ENCODE data around the gene ITCH. TPM values are rescaled to one million over a fixed set of nuclear protein-coding genes. Genes with fewer than 3 reads are reported as not detected.
A peak's percentile ranks its signal among the peaks of the same experiment; 100 is the strongest.

The ITCH gene
- total RNA-seq, 4 donors from 2014 or later, result 37.4 to 48.4 (median 43.4) TPM

GRCh38 chr20:34549291-34549928, 186.3 kb downstream of the ITCH start:
- H3K9me3 ChIP-seq, result no peaks in the 10 kb centered on the region
- no peak for DNase-seq (ENCODE audit: low spot score in 2 of 2)
- no peak overlapping the region for H3K4me3 ChIP-seq
- no peak overlapping the region for H3K27ac ChIP-seq
- 51% methylated on average over 17 of the region's 20 CpGs for WGBS
- TF ChIP-seq POLR2AphosphoS5 (IDR thresholded peaks at IDR 0.05), result no peak
- TF ChIP-seq, protein P1, sequence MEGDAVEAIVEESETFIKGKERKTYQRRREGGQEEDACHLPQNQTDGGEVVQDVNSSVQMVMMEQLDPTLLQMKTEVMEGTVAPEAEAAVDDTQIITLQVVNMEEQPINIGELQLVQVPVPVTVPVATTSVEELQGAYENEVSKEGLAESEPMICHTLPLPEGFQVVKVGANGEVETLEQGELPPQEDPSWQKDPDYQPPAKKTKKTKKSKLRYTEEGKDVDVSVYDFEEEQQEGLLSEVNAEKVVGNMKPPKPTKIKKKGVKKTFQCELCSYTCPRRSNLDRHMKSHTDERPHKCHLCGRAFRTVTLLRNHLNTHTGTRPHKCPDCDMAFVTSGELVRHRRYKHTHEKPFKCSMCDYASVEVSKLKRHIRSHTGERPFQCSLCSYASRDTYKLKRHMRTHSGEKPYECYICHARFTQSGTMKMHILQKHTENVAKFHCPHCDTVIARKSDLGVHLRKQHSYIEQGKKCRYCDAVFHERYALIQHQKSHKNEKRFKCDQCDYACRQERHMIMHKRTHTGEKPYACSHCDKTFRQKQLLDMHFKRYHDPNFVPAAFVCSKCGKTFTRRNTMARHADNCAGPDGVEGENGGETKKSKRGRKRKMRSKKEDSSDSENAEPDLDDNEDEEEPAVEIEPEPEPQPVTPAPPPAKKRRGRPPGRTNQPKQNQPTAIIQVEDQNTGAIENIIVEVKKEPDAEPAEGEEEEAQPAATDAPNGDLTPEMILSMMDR (IDR thresholded peaks at IDR 0.05), result no peak
- no peak for TF ChIP-seq POLR2A (IDR thresholded peaks at IDR 0.05)
- no peak for TF ChIP-seq EP300 (IDR thresholded peaks at IDR 0.05)
- H3K27me3 ChIP-seq, result no peaks in the 10 kb centered on the region
- peaks cover 4% of the 10 kb centered on the region for H3K4me1 ChIP-seq
- no peaks in the 10 kb centered on the region for H3K36me3 ChIP-seq

- H3K4me3 ChIP-seq, result no peak overlapping the region
- no peak for DNase-seq (ENCODE audit: low spot score in 2 of 2)
- no peaks in the 10 kb centered on the region for H3K9me3 ChIP-seq
- peaks cover 3% of the 10 kb centered on the region for H3K4me1 ChIP-seq
- no peak for TF ChIP-seq EP300 (IDR thresholded peaks at IDR 0.05)
- TF ChIP-seq POLR2A (IDR thresholded peaks at IDR 0.05), result no peak
- TF ChIP-seq, protein P1 (IDR thresholded peaks at IDR 0.05), result no peak
- TF ChIP-seq POLR2AphosphoS5 (IDR thresholded peaks at IDR 0.05), result no peak
- H3K27me3 ChIP-seq, result no peaks in the 10 kb centered on the region
- no peak overlapping the region for H3K27ac ChIP-seq
- 90% methylated on average over 13 of the region's 13 CpGs for WGBS
- no peaks in the 10 kb centered on the region for H3K36me3 ChIP-seq
These were observed 186.8 kb downstream of the ITCH start for GRCh38 chr20:34549929-34550305.

- TF ChIP-seq POLR2A (IDR thresholded peaks at IDR 0.05) (no peak), EP300 (IDR thresholded peaks at IDR 0.05) (no peak), POLR2AphosphoS5 (IDR thresholded peaks at IDR 0.05) (no peak)
- TF ChIP-seq, protein P1 (IDR thresholded peaks at IDR 0.05), result no peak
- 94% methylated on average over 6 of the region's 6 CpGs for WGBS
- Histone ChIP-seq H3K4me1 (peaks cover 5% of the 10 kb centered on the region), H3K4me3 (no peak overlapping the region), H3K36me3 (no peaks in the 10 kb centered on the region), H3K27me3 (no peaks in the 10 kb centered on the region), H3K27ac (no peak overlapping the region), H3K9me3 (no peaks in the 10 kb centered on the region)
- DNase-seq (ENCODE audit: low spot score in 2 of 2), result no peak
These were observed 189.5 kb downstream of the ITCH start for GRCh38 chr20:34552569-34552968.

DNA sequence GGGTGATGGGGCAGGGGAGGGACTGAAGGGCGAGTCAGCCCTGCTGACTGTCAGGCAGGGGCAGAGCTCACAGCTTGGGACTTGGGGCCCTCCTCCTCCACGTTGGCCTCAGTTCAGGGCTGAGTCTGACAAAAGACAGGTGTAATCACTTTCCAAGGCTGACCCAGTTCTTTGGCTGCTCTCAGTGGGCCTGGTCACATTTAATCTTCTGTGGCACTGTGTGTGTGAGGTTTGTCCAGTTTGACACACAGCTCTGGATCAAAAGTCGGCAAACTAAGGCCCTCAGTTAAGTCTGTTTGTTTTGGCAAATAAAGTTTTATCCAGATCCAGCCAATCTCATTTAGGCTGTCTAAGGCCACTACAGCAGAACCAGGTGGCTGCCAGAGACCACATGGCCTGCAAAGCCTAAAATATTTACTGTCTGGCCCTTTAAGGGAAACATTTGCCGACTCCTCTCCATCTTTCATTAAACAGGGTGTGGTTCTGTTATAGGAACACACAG, 190.3 kb downstream of the ITCH start:
- no peak overlapping the region for H3K27ac ChIP-seq
- WGBS, result 37% methylated on average over 3 of the region's 4 CpGs
- H3K27me3 ChIP-seq, result no peaks in the 10 kb centered on the region
- H3K9me3 ChIP-seq, result no peaks in the 10 kb centered on the region
- DNase-seq (ENCODE audit: low spot score in 2 of 2), result no peak
- H3K36me3 ChIP-seq, result no peaks in the 10 kb centered on the region
- peaks cover 13% of the 10 kb centered on the region for H3K4me1 ChIP-seq
- H3K4me3 ChIP-seq, result no peak overlapping the region
- no peak for TF ChIP-seq POLR2A (IDR thresholded peaks at IDR 0.05)
- TF ChIP-seq EP300 (IDR thresholded peaks at IDR 0.05), result no peak
- TF ChIP-seq, protein P1 (IDR thresholded peaks at IDR 0.05), result no peak
- TF ChIP-seq POLR2AphosphoS5 (IDR thresholded peaks at IDR 0.05), result no peak

DNA sequence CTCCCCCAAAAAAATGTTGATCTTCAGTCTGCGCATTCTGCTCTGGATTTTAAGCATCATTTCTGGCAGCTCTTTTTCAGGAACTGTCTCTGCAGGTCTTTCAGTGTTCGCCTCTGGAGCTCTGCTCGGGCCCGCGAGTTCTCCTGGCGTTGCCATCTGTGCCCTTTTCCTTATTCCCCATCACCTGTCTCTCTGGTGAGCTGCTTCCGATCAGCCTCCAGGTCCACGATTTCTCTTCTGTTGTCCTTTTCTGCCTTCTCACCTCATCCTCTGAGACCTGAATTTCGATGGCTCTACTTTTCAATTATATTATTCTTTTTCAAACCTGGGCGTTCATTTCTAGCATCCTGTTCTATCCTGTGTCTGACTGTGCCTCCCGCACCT, 194.9 kb downstream of the ITCH start:
- TF ChIP-seq POLR2AphosphoS5 (IDR thresholded peaks at IDR 0.05), result no peak
- TF ChIP-seq, protein P1 (IDR thresholded peaks at IDR 0.05), result no peak
- no peak for TF ChIP-seq POLR2A (IDR thresholded peaks at IDR 0.05)
- no peak for TF ChIP-seq EP300 (IDR thresholded peaks at IDR 0.05)
- Histone ChIP-seq H3K4me3 (peak overlapping the region; percentile 59), H3K36me3 (no peaks in the 10 kb centered on the region), H3K27me3 (no peaks in the 10 kb centered on the region), H3K27ac (peak overlapping the region; percentile 84), H3K4me1 (peaks cover 23% of the 10 kb centered on the region), H3K9me3 (no peaks in the 10 kb centered on the region)
- DNase-seq (ENCODE audit: low spot score in 2 of 2), result no peak
- WGBS, result 18% methylated on average over 11 of the region's 11 CpGs
